ENCODE results near the gene NOP10. TPM values are rescaled to one million over a fixed set of nuclear protein-coding genes. Genes with fewer than 3 reads are reported as not detected.

NOP10 gene
- total RNA-seq: 238 and 279 TPM in 2 replicates

DNA sequence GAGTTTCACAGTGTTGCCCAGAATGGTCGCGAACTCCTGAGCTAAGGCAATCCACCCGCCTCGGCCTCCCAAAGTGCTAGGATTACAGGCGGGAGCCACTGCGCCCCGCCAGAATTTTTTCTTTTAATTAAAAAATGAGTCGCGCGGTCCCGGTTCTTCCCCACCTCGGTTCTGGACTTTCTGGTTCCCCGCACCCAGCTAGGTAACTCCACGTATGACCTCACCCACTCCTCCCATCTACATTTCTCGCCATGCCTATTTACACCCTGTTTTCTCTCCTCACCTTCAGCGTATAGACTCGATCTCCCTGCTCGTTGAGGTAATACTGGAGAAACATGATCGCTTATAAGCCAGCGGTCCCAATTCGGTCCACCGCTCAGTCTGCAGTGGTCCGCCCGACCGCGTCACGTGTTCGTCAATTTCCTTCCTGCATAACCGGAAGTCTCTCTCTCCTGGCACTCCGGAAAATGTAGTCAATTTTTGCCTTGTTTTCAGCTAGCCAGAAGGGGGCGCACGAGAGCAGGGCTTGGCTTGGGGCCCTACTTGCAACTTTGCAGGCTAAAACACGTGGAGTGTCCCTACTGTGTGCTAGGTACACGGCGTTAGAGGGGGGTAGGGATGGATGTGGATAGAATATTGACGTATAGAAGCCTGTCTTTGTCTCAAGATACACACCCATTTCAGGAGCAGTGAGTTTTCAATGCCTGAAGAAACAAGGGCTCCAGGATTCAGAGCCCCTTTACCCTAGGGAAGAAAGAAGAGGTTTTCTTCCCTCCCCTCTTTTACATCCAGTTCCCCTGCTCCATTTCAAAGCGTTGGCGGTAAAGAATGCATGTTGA is at the start of gene NOP10, which contains the start of gene NUTM1:
Gene NOP10 (minus strand): TSS at position 400 of the 839 bp plus-strand sequence. CDS start 63 bp downstream, at position 337.
Gene NUTM1 (plus strand): TSS at position 579 of the 839 bp plus-strand sequence. CDS start 382 bp downstream, outside the sequence.

DNA sequence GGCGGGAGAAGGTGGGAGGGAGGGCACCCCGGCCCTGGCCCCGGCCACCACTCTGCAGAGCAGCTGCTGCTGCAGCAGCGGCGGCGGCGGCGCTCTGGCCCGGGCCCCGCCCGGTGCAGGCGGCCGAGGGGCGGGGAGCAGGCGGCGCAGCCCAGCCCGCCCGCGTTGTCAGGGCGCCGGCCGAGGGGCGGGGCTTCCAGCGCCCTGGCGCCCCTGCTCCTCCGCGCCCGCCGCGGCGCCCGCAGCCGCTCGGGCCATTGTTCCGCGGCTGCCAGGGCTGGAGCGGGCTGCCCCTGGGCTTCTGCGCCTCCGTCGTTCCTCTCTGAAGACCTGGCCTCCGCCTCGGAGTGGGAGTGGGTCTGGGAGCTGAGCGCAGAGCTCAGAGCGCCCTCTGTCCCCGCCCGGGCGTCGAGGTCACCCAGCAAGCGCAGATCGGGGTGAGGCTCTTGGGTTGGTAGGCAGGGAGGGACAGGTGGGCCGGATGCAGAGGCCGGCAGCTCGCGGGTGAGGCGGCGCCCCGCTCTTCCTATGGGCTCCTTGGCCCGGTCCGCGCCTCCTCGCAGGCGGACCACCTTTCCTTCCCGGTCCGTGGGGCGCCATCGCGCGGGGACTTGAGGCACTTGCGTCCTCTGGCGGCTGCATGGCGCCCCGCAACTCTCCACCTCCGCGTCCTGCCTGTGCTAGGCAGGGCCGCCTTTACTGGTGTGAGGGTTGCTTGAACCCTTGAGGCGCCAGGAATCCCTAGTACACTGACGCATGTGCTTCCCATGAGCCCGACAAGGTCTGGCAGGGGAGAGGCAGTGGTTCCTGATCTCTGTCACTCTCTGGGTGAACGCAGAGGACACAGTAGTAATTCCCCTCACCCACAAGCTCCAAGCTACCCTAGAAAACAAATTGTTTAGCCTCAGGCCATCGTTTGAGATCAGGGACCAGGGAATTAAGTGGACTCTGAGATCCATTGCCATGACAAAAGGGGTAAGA is 24.5 kb upstream of the NOP10 start, which contains the start of gene LPCAT4:
Gene LPCAT4 (minus strand): TSS at position 96 of the 981 bp plus-strand sequence. CDS start 96 bp downstream, outside the sequence.

DNA sequence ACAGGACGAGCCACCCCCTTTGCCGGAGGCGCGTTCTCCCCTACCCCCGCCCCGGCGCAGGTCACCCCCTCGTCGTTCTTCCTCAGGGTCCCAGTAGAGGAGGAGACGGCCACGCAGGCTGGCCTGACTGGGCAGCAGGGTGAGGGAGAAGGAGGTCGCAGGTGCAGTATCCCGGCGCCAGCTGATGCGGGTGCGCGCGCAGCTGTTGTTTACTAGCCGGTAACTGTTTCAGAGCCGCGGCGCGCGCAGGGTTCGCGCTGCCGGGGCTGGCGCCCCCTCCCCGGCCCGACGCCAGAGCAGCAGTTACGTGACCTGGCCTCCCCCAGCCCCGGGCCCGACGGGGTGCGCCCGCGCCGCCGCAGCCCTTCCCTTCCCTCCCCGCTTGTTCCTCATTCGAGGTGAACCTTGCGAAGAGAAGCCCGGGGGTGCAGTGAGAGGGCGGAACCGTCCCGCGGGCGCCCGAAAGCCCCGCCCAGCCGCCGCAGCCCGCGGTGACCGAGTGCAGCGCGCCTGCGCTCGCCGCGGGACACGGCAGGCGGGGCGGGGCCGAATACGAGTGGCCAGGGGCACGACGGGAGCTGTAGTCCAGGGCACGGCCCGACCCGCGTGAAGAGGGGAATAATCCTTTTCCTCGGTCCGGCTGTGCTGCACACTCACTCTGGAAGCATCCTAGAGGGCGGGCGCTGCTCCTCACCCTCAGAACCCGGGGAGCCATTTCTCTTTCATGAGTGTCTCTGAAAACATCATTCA is 5.2 kb downstream of the NOP10 start, which contains the start of gene SLC12A6:
Gene SLC12A6 (minus strand): TSS at position 225 of the 750 bp plus-strand sequence. CDS start 1,101 bp downstream, outside the sequence.

Other genes with a start within 250 kb of the NOP10 start
- gene EMC7, start 241.3 kb downstream of the NOP10 start, total RNA-seq: 34.7 and 41.8 TPM in 2 replicates
- gene PGBD4, start 241.1 kb downstream of the NOP10 start, total RNA-seq: 0.23 and 0.63 TPM in 2 replicates
- 19.6 and 30.8 TPM in 2 replicates for gene KATNBL1, start 133.0 kb downstream of the NOP10 start, total RNA-seq
- 165 and 168 TPM in 2 replicates for gene EMC4, start 118.1 kb downstream of the NOP10 start, total RNA-seq
- 10.2 and 14.0 TPM in 2 replicates for gene SLC12A6, start 5.4 kb downstream of the NOP10 start, total RNA-seq
- 0.05 TPM in 1 of 2 replicates, not detected in the other for gene NUTM1, start 179 bp upstream of the NOP10 start, total RNA-seq
- gene LPCAT4, start 24.1 kb upstream of the NOP10 start, total RNA-seq: 17.2 and 25.9 TPM in 2 replicates
- 3.1 and 9.0 TPM in 2 replicates for gene GOLGA8A, start 94.7 kb upstream of the NOP10 start, total RNA-seq
- gene GOLGA8B, start 240.5 kb upstream of the NOP10 start, total RNA-seq: 4.9 and 12.5 TPM in 2 replicates